ENCODE results near the gene KRI1.

Gene KRI1

DNA sequence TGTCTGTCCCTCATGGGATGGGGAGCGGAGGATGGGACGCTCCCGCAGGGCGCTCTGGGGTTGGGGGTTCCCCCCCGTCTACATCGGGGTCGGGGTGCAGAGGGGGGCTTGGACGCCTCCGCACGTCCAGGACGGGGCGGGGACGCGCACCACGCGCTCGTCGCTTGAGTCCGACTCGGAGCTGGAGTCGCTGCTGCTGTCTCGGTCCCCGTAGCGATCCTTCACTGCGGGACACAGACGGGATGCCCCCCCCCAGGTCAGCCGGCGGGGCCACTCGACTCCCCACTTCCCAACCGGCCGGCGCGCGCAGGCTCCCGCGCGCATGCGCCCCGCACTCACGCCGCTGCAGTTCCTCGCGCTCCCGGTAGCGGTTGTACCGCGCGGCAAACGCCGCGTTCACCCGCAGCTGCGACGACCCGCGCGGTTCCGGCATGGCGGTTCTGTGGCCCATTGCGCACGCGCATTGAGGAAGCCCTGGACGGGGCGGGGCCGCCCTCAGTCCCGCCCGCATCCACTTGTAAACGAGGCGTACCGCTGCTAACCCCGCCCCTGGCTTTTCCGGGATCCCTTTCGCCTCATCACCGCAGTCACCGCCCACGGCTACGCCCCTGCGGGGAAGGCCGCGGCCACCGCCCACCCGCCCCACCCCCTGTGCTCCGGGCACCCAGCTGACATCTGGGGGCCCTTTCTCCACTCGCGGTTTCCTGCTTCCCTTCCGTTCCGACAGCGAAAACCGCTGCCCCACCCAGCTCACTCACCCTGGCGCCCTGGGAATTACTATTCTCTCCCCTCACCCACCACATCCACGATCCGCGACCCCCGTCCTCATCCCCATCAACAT, at the start of gene KRI1:
Gene KRI1 (minus strand): TSS at position 444 of the 841 bp plus-strand sequence. CDS start 11 bp downstream, at position 433.
- DNase-seq (ENCODE audit: low spot score) = peak; percentile 99

GRCh38 chr19:10612499-10613119, 46.8 kb upstream of the KRI1 start:
- no peak for DNase-seq (ENCODE audit: low spot score)

- DNase-seq (ENCODE audit: low spot score) = no peak
Measured at GRCh38 chr19:10611907-10612306, 46.1 kb upstream of the KRI1 start.

DNA sequence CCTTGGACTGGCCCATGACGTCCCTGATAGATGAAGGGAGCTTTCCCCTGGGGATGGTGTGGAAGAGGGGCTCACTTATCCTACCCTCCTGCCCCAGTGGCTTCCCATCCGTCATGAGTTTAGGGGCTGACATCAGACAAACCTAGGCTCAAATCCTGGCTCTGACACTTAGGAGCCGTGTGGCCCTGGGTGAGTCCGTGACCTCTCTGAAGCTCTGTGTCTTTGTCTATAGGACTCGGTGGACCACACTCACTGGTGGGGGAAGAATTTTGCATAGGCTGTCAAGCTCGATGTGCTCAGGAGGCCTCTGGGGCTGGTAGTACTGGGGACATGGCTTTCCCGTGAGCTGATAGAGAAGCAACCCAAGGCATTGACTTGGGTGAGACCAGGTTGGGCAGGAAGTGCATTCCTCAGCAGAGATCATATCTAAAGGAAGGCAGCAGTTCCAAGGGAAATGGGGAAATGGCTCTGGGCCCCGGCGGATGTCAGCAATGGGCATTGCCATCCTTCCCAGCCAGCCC, 38.7 kb upstream of the KRI1 start:
- peak; percentile 79 for DNase-seq (ENCODE audit: low spot score)

DNA sequence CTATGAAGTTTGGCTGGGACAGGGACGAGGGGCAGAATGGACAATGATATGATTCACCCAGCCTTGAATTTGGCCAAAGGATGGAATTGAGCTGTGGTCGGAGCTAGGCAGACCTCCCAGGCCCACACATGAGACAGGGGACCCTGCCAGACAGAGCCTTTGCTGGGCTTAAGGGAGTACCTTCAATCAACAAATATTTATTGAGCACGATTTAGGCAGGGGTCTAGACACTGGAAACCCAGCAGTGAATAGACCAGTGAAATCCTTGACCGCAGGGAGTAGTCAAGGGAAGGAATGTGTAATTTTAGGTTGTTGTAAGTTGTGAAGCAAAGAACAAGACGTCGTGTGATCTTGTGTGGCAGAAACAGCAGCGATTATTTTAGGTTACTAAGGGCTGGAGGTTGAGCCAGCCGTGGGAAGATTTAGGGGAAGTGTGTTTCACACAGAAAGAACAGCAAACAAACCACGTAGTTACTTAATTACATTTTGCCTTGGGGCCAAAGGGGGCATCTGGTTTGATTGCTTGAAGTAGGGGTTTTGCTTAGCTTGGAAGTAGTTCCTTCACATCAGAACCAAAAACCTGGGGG, 38.2 kb upstream of the KRI1 start:
- DNase-seq (ENCODE audit: low spot score) = peak; percentile 75

DNA sequence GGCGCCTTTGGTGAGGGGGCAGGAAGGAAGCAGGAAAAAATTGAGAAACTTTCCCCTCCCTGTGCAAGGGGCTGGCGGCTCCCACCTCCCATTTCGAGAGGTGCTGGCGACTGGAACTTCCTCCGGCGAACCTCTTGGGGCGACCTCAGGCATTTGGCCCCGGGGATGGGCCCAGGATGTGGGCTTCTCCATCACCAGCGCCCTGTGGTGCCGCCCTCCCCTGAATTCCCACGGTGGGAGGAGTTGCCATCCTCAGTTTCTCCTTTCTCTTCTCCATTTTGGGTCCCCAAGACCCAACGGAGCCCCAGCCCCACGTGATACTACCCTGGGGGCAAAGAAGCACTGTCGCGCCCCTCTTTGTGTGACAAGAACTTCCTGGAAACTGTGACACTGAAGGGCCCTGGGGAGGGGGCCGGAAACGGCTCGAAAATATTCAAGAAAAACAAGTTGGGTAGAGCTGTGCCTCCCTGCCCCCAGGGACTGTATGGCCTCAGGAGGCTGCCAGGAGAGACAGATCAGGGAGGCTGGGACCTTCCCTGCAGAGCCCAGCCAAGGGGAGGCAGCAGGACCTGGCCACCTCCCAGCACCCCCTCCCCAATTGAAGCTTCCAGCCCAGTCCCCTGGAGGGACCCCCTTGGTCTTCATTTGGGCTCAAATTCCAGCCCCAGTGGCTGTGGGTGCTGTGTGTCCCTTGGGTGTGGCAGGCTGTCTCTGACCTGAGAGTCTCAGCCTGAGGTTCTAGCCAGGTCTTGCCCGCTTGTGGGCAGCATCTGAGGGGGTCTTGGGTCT, 37.5 kb upstream of the KRI1 start:
- peak; percentile 90 for DNase-seq (ENCODE audit: low spot score)

DNA sequence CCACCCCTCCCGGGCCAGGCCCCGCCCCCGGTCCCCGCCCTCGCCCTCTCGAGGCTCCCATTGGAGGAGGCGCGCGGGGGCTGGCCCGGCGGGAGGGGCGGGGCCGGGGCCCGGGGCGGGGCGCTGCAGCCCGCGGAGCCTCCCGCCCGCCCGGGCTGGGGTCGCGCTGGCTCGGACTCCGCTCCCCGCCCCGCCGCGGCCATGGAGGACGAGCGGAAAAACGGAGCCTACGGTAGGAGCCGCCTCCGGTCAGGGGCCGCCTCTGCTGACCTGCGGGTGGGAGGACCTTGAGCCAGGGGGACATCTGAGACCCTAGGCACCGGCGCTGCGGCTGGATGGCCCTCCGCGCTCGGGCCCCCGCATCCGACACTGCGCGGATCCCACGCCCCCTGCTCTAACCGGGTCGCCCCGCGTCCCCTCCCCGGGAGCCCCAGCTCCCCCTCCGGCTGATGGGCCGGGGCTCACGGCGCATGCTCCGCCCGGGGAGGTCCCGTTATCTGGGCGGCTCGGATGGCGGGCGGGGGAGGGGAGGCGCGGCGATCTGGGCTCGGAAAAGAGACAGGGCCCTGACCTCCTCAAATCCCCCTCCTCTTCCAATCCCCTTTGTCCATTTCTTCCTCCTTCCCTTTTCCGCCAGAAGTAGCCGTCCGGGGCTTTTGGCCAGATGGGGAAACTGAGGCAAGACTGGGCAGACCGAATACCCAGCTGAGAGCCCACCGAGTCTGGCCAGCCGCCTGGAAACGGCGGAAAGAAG, 36.7 kb upstream of the KRI1 start:
- peak; percentile 97 for DNase-seq (ENCODE audit: low spot score)

- no peak for DNase-seq (ENCODE audit: low spot score)
Measured at GRCh38 chr19:10601999-10602329, 36.2 kb upstream of the KRI1 start.

- no peak for DNase-seq (ENCODE audit: low spot score)
Measured at GRCh38 chr19:10600149-10600548, 34.3 kb upstream of the KRI1 start.

DNA sequence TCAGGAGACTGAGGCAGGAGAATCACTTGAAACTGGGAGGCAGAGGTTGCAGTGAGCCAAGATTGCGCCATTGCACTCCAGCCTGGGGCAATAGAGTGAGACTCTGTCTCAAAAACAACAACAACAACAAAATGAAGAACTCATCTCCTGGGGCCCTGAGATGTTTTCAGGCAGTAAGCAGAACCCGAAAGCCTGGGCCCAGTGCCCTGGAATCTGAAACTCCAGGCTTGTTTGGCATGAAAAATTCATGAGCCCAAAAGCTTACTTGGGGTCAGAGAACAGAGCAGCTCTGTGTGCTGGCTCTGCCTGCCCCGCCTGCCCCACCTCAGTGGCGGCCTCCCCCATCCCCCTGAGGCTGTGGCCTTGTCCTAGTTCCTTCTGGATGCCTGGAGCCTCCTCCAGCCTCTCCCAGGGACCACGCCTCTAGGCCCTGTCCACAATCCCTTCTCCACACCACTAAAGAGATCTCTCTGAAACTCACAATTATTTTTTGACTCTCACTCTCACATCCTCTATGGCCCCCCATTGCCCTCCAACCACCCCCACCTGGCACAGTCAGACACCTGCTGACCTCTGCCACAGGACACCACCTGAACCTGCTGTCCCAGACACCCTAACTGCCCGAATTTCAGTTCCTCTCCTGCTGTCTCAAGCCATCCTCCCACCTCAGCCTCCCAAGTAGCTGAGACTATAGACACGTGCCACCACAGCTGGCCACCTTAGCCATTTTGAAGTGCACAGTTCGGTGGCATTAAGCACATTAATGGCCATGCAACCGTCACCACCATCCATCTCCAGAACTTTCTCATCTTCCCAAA, 28.2 kb upstream of the KRI1 start:
- DNase-seq (ENCODE audit: low spot score) = peak; percentile 54

GRCh38 chr19:10593148-10593547, 27.3 kb upstream of the KRI1 start:
- DNase-seq (ENCODE audit: low spot score) = no peak

DNA sequence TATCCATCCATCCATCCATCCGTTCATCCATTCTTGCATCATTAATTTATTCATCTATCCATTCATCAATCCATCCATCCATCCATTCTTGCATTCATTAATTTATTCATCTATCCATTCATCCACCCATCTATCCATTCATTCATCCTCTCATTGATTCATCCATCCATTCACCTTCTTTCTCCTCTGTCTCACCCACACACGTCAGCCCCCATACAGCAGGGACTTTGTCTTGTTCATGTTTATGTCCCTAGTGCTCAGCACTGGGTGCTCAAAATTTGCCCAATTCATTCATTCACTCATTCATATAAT, 22.0 kb upstream of the KRI1 start:
- no peak for DNase-seq (ENCODE audit: low spot score)

- no peak for DNase-seq (ENCODE audit: low spot score)
Measured at GRCh38 chr19:10587022-10587838, 21.4 kb upstream of the KRI1 start, which contains the start of gene AP1M2. TSS of gene AP1M2 (minus strand) at chr19:10587312. CDS start at chr19:10587231, 81 bp downstream.

DNA sequence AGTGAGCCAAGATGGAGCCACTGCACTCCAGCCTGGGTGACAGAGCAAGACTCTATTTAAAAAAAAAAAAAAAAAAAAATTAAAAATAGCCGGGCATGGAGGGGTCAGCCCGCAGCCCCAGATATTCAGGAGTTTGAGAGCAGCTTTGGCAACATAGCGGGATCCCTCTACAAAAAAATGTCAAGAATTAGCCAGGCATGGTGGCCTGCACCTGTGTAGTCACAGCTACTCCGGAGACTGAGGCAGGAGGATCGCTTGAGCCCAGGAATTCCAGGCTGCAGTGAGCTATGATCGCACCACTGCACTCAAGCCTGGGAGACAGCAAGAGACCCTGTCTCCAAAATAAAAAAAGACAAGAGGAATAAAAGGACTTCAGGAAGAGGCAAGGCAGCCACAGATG, 20.6 kb upstream of the KRI1 start:
- DNase-seq (ENCODE audit: low spot score) = no peak

DNA sequence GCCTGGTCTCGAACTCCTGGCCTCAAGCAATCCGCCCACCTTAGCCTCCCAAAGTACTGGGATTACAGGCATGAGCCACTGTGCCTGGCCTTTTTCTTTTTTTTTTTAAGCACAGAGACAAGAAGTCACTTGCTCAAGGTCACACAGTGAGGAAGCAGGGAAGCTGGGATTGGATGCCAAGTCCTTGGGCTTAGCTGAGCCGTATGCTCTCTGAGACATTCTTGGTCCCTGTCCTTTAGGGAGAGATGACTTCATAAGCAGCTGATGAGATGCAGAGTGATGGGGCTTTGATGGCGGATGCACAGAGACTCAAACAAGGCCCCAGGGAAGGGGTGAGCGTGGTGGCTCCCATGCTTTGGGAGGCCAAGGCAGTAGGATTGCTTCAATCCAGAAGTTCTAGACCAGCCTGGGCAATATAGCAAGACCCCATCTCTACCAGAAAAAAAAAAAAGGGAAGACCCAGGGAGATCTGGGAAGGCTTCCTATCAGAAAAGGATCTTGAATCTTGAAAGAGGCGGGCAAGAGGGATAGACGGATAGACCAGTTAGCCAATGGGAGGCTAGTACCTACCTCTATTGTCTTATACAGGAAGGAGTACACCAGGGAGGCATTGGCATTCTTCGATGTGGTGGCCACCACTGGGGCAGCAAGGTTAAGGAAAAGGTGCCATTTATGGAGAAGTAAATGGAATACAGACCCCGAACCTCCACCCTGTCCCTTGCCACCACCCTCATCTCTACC, 17.4 kb upstream of the KRI1 start:
- DNase-seq (ENCODE audit: low spot score) = no peak

- no peak for DNase-seq (ENCODE audit: low spot score)
Measured at GRCh38 chr19:10582091-10582490, 16.3 kb upstream of the KRI1 start.

DNA sequence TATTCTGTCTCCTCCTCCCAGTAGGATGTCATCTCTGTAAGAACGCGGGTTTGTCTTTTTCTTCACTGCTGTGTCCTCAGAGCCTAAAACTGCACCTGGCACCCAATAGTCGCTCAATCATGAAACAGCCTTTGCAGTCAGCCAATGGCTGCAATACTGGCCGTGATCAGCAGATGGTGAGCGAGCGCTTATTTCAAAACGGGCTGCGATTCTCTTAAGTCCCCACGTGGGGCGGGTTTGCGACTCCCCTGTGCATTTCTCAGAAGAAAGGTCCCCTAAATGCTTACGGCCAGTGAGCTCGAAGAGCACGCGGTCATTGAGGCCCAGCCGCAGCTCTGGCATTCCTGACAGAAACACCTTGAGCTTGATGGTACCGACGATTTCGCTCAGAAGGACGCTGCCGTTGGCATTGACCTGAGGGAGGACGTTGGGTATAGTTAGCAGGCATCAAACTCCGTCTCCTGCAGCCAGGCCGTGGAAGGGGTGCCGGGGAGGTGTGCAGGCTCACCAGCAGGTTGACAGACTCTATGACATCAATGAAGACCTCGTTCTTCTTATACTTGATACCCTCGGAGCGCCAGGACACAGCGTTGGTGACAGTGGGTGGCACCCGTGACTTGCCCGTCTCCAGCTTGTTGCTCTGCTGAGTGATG, 15.3 kb upstream of the KRI1 start:
- DNase-seq (ENCODE audit: low spot score) = peak; percentile 80

- no peak for DNase-seq (ENCODE audit: low spot score)
Measured at GRCh38 chr19:10577951-10578350, 12.1 kb upstream of the KRI1 start.

All from germinal center (tissue), 1 donor.